BE2C (cell line): ENCODE measurements around the gene DCST1.
A peak's percentile ranks its signal among the peaks of the same experiment; 100 is the strongest.
"Not testable (repeated sequence)": the region's sequence is repeated elsewhere in the genome, so short reads cannot be mapped to it uniquely, and the experiment has no call there.

Source experiments
- DNase-seq: peaks from one replicate; pipeline ENCODE4 v3.0.0-alpha.2; 2020
- H3K27me3 ChIP-seq: fragments of 250-450 bp; sonication (Bioruptor Pico); 2 replicates; pipeline ENCODE4 v1.5.1; 2020; ENCODE audit warnings: mild to moderate bottlenecking
- H3K36me3 ChIP-seq: fragments of 250-450 bp; sonication (Bioruptor Pico); 2 replicates; pipeline ENCODE4 v1.5.1; 2020; ENCODE audit warnings: mild to moderate bottlenecking
- H3K4me1 ChIP-seq: fragments of 250-450 bp; sonication (Bioruptor Pico); 2 replicates; pipeline ENCODE4 v1.5.1; 2020
- H3K4me3 ChIP-seq: 2 replicates; pipeline ENCODE4 v1.5.1; 2011; ENCODE audit warnings: low read depth, low read length
- H3K9me3 ChIP-seq: fragments of 250-450 bp; sonication (Bioruptor Pico); 2 replicates; pipeline ENCODE4 v1.5.1; 2020
- CTCF ChIP-seq: IDR thresholded peaks from 2 replicates; pipeline ENCODE4 v1.5.1; 2012; ENCODE audit warnings: mild to moderate bottlenecking, low read depth, low read length

The DCST1 gene

GRCh38 chr1:154995301-154995983 lies 38.2 kb upstream of the DCST1 start:
- H3K4me1 ChIP-seq, H3K9me3 ChIP-seq, H3K4me3 ChIP-seq, H3K27me3 ChIP-seq, H3K36me3 ChIP-seq: not testable (repeated sequence)
- TF ChIP-seq CTCF, result peak; percentile 57
- DNase-seq, result peak; percentile 61

- H3K27me3 ChIP-seq, result no peaks in the 10 kb centered on the region
- H3K36me3 ChIP-seq, result no peaks in the 10 kb centered on the region
- no peak for TF ChIP-seq CTCF
- H3K4me1 ChIP-seq, result peaks cover 3% of the 10 kb centered on the region; the same call in 1 of the 2 replicates
- no peak for DNase-seq
- no peak overlapping the region for H3K4me3 ChIP-seq
- no peaks in the 10 kb centered on the region for H3K9me3 ChIP-seq
Measured at GRCh38 chr1:154996966-154997701, 36.5 kb upstream of the DCST1 start.

GRCh38 chr1:154998201-154998780 lies 35.3 kb upstream of the DCST1 start:
- no peaks in the 10 kb centered on the region for H3K36me3 ChIP-seq
- no peak for DNase-seq
- peak; percentile 9; the same call in 1 of the 2 replicates for TF ChIP-seq CTCF
- peaks cover 3% of the 10 kb centered on the region; the same call in 1 of the 2 replicates for H3K4me1 ChIP-seq
- no peaks in the 10 kb centered on the region for H3K9me3 ChIP-seq
- H3K27me3 ChIP-seq, result no peaks in the 10 kb centered on the region
- H3K4me3 ChIP-seq, result no peak overlapping the region

GRCh38 chr1:154998818-154999570 lies 34.6 kb upstream of the DCST1 start:
- peak overlapping the region; percentile 59 for H3K4me3 ChIP-seq
- peaks cover 3% of the 10 kb centered on the region; the same call in 1 of the 2 replicates for H3K4me1 ChIP-seq
- peak; percentile 86 for DNase-seq
- H3K36me3 ChIP-seq, result no peaks in the 10 kb centered on the region
- peak; percentile 98 for TF ChIP-seq CTCF
- no peaks in the 10 kb centered on the region for H3K9me3 ChIP-seq
- H3K27me3 ChIP-seq, result no peaks in the 10 kb centered on the region

- no peaks in the 10 kb centered on the region for H3K36me3 ChIP-seq
- peak overlapping the region; percentile 59 for H3K4me3 ChIP-seq
- H3K27me3 ChIP-seq, result no peaks in the 10 kb centered on the region
- no peak for TF ChIP-seq CTCF
- H3K9me3 ChIP-seq, result no peaks in the 10 kb centered on the region
- no peak for DNase-seq
- peaks cover 9% of the 10 kb centered on the region for H3K4me1 ChIP-seq
Measured at GRCh38 chr1:154999571-155000410, 33.8 kb upstream of the DCST1 start.
